Measurements from ENCODE around the gene SYTL2.
A peak's percentile ranks its signal among the peaks of the same experiment; 100 is the strongest.

SYTL2 gene

DNA sequence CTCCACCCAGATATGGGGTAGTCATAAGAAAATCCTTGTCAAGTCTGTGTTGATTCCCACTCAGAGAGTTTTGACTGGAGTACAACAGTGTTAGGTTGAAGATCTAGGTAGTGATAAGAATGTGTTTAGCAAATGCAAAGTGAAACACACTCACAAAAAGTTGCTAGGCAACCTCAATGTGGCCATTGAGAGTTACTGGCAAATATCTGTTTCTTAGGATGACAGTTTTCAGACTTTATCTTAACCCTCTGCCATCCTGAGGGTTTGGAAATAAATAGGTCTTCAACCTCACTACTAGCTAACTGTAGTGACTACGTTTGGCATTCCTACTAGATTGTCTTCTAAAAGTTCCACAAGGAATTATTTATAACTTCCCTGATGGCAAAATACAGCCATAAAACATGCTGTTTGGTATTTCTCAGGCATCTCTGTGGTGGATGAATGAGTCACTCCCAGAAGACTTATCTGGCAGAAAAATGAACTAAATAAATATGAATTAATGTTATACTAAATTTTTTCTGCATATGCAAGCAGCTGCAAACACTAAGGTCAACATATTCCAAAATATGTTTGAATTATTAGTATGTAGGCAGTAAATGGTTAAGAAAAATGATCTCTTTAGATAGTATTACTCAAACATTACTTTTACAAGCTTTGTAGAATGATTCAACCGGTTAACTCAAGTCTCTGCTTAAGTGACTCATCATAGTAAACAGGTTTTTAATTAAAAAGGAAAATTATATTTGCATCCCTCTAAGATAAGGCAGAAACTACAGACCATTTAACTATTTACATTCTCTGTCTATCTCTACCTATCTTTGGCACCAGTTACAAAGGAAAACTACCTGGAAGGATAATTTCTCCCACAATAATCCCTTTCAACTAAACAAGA, 17.1 kb upstream of the SYTL2 start:
- no peak for DNase-seq

DNA sequence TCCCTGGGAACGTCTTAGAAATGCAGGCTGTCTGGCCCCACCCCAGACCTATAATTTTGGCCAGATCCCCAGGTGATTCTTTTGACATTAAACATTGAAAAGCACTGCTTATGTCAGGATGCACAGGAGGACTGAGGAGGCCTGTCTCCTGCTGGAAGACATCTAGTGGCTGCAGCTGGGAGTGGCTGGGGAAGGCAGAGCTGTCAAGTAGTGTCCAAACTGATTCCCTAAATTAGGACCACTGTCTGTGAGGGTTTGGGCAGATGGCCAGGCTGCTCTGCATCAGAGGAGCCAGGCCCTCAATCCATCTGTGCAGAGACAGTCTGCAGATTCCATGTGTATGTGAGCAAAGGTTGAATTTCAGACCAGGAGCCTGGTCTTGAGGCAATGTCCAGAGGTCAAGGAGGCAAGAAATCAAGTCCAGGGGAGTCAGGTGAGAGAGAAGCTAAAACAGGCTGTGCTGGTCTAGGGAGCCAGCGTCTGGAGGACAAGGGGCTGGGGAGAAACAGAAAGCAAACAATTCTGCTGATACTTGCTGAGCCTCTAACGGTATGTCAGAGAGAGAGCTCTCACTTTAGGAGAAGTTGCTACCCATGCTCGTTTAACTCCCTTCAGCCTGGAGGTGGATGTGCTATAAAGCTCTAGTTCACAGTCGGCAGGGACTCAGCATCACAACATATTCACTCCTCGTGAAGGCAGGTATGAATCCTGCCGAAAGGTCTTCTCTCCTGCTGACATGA, 15.3 kb upstream of the SYTL2 start:
- no peak for DNase-seq

DNA sequence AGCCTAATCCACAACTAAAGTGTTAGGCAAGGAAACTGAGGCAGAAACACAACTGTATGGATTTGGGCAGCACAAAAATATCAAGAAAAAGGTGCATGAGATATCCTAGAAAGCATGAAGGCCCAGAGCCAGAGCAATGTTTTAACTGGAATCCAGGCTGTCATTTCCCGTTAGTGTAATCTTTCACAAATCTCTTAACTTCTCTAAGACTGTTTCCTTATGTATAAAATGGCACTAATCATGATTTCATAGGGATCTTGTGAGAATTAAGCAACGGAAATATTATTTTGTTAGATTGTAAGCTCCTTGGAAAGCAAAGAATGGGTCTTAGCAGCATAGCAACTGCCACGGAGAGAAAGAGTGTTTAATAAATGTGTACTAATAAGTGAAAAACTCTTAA, 14.7 kb upstream of the SYTL2 start:
- DNase-seq: no peak

DNA sequence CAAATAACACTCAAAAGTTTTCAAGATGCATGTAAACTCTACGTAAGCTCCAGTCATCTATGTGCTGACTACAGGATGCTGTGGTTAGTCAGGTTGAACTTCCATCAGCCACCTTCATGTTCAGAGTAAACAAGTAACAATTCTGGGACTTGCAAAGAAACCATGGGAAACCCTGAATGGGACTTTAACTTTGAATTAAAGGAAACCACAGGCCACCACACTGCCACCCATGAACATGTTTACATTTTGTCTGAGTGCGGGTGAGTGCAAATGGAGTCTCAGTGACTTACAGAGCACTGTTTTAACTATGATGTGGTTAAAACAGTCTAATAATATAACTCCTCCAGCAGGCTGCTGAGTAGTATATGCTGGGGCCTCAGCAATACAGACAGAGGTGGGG, 12.9 kb upstream of the SYTL2 start:
- peak; percentile 59 for DNase-seq

DNA sequence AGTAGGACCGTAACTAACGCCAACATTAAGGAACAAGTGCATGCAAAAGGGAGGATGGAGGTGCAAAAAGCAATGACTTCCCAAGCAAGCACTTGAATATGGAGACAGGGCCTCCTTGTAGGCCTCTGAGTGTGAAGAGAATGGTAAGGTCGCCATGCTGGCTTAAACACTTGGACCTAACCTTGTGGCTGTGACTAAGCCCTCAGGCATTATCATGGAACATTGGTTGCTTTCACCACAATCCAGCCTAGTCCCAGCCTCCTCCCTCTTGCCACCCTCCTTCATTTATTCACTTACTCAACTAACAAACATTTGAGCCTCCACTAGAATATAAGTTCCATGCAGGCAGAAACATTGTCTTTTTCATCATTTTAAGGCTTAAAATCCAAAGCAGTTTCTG, 11.9 kb upstream of the SYTL2 start:
- no peak for DNase-seq

DNA sequence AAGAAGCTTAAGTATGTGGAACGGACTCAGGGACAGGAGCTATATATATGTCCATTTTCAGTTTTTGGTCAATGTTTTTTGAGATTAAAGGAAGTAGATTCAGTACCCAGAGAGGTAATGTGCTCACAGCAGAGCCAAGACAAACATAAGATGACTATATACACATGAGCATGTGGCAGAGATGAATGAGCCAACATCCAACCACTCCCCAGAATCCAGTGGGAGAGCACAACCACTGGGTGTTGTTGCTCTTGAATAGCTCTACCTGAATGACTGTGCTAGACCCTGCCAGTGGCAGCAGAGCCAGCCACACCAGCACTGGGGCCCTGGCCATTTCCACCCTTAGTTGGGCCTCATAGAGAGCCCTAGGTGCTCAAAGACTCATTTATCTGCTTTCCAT, 10.7 kb upstream of the SYTL2 start:
- no peak for DNase-seq

DNA sequence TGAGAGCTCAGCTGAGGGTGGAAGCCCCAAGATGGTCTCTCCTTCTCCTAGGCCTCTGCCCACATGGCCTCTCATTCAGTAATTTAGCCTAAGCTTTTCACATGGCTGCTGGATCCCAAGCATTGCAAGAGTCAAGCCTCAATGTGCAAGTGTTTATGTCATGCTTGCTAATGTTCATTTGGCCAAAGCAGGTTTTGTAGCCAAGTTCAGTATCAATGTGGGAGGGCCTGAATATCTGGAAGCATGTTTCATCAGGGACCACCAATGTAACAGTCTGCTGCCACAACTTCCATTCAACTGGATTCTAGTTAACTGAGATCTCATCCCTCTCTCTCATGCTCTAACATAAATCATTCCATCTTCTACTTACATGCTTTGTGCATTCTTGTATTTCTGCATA, 8.5 kb upstream of the SYTL2 start:
- DNase-seq: no peak

DNA sequence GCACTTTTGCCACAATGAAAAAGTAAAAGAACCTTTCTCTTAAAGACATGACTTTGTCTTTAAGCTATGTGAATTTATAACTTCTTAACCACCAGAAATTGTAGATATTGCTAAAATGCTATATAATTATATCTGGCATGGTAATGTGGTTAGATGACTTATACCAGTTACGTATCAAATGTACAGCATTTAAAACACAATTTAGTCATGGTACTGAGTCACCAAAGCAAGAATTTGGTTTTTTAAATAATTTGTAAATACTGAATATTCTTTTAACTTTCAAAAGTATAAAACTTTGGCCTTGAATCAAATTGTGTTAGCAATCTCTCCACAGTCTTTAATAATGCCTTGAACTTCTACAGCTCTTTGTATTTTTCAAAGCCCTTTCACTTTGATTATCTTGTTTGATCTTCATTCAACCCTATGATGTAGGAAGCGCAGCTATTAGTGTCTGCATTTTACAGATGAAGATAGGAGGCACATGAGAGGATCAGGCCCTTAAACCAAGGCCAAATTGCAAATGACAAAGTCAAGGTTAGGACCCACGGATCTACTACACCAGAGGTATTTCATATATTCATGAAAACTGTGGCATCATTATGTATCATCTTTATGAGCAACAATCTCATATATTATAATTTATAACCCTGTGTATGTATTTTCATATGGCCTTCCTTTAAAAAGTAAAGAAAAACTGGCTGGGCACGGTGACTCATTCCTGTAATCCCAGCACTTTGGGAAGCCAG, 4.4 kb upstream of the SYTL2 start:
- DNase-seq: no peak

DNA sequence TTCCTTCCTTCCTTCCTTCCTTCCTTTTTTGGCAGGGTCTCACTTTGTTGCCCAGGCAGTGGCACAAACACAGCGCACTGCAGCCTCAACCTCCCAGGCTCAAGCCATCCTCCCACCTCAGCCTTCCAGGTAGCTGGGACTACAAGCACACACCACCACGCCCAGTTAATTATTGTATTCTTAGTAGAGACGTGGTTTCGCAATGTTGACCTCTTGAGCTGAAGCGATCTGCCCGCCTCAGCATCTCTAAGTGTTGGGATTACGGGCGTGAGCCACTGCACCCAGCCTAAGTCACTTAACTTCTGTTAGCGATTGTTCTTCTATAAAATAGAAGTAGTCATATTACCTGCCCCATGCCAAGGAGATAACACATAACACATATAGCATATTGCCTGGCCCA, 2.8 kb upstream of the SYTL2 start:
- no peak for DNase-seq

DNA sequence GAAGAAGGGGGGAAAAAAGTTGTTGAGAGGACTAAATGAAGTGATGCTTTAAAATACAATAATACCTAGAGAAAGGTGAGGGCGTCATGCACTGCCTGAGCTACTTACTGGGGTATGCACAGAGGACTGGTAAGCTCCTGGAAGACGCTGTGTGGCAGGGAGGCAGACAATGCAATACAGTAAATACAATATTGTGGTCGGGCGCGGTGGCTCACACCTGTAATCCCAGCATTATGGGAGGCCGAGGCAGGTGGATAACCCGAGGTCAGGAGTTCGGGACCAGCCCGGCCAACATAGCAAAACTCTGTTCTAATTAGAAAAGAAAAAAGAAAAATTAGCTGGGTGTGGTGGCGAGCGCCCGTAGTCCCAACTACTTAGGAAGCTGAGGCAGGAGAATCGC, 683 bp upstream of the SYTL2 start:
- DNase-seq: no peak

DNA sequence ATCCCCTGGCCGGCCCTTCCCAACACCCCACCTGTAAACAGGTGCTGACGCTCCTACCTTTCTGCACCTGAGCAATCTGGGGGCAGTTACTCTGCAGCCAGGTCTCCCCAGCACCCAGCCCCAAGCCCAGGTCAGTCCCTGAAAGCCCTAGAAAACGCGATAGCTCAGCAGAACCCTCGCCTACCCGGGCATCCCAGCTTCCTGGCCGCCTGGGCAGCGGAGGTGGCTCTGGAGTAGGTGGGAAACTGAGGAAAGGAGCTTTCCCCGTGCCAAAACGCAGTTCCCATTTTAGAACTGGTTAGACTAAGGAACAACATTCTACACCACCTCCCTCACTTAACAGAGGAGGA, 445 bp downstream of the SYTL2 start:
- no peak for DNase-seq

DNA sequence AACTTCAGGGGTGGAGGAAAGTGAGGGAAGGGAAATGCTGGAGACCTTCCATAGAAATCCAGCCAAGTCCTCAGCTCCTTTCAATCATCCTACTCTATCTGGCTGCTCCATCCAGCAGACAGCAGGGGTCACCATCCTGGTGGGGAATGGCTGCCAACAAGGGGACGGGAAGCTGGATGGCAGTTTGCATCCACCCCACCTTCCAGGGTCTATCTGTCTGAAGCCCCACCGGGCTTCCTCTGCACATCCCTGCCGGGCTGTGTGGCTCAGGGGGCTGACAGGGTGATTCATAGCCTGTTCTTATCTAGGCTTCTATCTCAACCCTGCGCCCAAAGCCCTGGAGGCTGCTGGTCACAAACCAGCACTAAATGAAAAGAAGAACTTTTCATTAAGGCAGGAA, 1.1 kb downstream of the SYTL2 start:
- peak; percentile 31 for DNase-seq

DNA sequence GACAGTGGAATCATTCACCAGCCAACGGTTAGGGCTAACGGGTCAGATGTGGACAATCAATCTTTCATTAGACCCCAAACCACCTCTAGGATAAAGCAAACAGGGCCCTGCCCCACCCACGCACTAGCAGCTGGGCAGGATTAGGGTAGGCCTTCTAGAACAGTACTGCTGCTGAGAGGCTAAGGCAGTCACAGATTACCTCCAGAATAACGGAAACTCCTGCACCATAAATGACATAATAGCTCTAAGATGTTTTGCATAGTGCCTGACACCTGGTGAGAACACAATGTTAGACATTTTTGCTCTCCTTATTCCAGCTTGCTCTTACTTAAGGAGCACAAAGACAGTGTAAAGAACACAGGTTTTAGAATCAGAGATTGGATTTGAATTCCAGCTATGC, 1.8 kb downstream of the SYTL2 start:
- DNase-seq: peak; percentile 15

DNA sequence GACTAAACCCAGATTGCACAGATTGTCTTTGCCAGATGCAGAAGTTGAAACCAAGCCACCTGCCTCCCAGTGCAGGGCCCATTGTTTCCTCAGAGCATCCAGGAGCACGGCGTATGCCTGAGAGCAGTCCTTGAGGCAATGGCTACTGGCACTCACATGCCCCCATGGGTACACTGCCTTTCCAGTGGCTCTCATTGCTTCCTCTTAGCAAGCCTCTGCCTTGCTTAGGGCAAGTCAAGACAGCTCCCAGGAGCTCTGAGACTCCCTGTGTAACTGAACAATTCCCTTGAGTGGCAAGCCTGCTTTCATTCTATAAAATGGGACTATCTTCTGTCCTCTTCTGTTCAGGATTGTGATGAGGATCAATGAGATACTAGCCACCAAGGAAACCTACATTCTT, 4.1 kb downstream of the SYTL2 start:
- DNase-seq: no peak

DNA sequence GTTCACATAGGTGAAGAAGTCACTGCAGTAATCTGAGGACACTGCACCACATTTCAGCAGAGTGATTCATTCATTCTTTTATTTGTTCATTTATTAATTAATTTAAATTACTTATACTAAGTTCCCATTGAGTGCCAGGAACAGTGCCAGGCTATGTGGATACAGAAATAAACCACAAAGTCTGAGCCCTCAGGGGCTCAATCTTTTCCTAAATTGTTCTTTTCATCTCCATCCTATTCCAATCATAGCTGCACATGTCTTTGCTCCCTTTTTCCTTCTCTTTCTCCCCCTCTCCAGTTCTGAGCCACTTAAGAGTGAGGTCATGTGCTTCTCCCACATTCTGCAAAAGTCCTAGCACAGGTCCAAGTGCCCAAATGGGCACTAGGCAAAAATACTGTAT, 4.9 kb downstream of the SYTL2 start:
- DNase-seq: no peak

DNA sequence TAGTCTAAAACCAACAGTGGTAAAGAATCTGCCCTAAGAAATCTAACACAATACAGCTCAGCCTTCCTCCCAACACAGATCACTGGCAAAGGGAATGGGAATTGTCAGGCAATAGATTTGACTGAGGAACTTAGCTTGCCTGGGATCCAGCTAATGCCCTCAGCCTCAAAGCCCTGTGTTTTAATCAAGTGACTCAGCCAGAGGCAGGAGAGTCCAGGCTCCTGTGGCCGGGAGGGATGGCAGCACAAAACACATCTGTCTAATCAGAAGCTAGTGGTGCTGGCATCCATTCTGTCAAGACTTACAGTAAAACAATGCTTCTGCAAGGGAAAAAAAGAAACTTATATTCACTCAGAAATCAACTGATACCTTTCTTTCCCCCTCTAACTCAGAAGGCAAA, 5.6 kb downstream of the SYTL2 start:
- no peak for DNase-seq

DNA sequence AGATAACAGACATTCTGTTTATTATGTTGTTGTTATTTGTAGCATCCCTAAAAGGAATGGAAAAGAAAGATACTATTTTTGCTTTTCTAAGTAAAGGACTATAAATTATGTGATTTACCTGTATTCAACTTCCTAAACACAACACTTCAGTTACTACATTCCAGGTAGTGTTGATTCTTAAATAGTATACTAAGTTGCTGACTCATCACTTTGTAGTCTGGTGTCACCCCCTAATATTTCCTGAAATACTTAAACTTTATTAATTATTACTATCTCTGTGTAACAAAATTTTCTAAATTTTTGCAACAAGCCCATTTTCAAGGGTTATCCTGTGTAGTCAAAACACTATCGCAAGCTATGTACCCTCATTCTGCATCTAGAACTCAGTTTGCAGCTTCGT, 7.0 kb downstream of the SYTL2 start:
- DNase-seq: no peak

DNA sequence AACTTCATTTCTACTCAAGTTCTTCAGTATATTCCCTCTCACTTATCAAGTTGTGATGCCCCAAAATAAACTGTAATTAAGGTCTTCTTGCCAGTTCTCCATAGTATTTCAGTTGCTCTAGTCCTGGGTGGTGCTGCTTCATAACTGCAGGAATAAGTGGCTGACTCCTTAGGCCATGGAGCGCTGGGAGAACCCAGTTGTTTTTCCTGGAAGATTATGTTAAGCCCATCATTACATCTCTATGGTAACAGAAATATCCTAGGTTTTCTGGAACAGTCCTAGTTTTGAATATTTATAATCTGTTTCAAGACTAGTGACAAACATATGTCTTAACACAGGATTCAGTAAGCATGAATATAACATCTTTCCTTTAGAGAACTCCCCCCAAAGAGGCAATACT, 7.6 kb downstream of the SYTL2 start:
- no peak for DNase-seq

DNA sequence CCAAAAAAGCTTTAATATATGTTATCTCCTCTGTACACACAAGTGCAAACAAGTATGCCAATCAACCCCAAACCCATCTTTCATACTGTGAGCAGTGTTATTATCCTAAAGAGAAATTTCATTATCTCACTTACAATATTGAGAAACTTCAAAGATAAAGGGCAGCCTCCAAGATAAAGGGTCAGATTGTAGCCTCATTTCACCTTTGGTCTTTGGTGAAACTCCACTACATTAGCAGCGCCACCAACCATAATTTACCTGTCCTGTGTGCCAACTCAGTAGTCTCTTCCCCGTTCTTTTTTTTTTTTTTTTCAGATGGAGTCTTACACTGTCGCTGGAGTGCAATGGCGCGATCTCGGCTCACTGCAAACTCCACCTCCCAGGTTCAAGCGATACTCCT, 9.4 kb downstream of the SYTL2 start:
- no peak for DNase-seq

DNA sequence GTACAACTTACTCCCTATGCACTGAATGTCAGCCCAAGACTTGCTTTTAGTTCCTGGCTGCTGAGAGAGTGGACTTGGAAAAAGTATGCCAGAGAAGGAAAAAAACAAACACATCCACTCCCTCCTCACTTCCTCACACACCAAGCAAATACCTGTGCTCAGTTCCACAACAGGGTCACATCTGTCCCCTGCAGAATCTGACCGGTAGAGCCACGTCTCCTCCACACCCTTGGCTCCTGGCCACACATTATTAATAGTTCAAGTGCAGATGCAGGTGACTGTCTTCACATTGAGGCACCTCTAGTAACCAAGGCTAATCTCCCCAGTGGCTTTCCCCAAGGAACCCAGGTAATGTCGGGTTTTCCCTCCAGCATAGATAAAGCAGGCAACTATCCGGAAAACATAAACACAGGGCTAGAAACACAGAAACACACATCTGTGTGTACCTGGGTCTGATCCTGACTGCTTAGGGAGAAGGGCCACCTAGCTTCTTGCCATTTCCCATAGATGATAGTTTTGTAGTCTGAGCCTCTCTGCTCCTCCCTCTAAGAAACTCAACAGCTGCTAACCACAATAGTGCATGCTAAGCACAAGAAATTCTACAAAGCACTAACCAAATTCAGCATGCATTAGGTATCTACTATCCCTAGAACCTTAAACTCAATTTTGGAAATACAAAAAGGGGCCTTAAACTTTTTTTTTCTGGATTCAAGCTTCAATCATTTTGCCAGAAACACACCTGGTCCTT, 10.2 kb downstream of the SYTL2 start:
- no peak for DNase-seq

DNA sequence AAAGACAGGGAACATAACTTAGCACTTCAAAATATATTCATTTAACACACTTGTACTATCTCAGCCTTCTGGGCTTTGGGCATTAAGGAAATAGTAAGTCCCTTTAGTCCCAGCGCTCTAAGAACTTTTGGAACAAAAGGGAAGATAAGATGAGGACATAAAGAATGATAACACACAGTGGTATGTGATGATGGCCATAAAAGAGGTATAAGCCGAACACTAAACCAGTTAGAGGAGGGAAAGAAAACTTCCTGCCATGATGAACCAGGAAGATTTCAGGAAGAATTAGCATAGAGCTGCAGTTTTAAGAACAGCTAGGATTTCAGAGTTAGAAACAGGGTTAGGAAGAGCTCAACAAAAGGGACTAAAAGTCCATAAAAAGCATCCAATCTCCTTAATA, 11.8 kb downstream of the SYTL2 start:
- no peak for DNase-seq

DNA sequence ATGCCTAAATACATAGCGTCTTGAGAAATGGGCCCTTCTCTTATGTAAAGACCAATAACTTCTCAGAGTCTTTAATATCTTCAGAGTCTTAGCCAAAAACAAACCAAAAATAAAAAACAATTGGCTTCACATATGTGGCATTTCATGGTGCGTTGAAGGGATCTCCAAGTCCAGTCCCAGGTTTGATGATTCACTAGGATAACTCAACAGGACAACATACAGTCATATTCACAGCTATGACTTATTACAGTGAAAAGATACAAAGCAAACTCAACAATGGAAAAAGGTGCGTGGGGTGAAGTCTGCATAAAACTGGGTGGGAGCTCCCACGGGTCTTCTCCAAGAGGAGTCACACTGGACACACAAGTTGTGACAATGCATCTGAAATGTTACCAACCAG, 12.6 kb downstream of the SYTL2 start:
- no peak for DNase-seq
